ENCODE measurements around the gene COL4A1.

Gene COL4A1

DNA sequence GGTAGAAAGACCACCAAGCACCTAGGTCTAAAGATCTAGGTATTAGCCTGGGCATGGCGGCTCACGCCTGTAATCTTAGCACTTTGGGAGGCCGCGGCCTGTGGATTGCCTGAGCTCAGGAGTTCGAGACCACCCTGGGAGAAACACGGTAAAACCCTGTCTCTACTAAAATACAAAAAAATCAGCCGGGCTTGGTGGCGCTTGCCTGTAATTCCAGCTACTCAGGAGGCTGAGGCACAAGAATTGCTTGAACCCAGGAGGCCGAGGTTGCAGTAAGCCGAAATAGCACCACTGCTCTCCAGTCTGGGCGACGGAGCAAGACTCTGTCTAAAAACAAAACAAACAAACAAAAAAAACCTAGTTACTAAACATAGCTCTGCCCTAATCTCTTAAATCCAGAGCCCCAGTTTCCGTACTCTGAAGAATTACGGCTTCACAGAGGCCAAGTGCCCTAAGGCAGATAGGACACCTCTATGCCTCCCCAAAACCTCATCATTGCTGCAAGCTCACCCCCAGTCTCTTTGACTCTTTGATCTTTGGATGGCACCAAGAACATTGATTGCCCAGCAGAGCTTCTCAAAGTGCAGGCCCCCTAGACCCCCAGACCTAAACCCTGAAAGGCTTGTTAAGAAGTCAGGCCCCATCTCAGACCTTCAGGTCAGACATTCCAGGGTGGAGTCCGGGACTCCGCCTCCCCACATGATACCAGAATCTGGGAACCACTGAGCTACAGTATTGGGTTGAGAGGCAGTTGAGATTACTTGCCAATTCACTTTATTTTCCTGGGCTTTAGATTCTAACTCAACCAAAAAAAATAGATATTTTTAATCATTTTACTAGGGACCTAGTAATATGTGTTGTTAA is 2.9 kb upstream of the COL4A1 start:
- DNase-seq (ENCODE audit: low spot score), result no peak
- FAIRE-seq, result no peak

DNA sequence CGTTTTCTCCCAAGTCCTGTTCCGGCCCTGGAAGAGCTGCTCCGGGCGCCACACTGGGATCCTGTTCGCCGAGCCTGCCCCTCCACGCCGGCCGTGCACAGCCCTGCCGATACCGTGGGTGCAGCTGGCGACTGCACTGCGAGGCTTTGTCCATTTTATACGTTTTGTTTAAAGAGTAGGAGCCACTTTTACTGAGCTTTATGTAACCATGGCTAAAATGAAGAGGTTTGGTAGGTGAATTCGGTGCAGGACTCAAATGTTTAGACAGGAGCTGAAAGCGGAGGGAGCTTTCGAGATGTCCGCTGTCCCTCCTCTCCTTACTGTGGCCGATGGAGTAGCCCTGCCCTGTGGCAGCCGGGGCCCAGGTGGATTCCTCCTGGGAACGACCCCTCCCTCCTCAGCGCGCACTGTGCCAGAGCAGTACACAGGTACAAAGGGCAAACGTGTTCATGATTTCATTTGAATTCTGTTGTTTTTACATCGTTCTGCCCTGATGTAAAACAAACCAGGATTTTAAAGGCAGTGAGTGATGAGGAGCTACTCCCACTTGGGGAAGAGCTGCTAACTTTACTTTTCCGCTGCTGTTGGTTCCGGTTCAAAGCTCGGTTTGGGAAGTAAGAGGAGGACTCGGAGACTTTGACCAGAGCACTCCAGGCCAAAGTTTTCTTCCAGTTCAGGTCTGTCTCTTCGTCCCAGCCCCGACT is 1.9 kb upstream of the COL4A1 start:
- no peak for DNase-seq (ENCODE audit: low spot score)
- FAIRE-seq, result no peak

DNA sequence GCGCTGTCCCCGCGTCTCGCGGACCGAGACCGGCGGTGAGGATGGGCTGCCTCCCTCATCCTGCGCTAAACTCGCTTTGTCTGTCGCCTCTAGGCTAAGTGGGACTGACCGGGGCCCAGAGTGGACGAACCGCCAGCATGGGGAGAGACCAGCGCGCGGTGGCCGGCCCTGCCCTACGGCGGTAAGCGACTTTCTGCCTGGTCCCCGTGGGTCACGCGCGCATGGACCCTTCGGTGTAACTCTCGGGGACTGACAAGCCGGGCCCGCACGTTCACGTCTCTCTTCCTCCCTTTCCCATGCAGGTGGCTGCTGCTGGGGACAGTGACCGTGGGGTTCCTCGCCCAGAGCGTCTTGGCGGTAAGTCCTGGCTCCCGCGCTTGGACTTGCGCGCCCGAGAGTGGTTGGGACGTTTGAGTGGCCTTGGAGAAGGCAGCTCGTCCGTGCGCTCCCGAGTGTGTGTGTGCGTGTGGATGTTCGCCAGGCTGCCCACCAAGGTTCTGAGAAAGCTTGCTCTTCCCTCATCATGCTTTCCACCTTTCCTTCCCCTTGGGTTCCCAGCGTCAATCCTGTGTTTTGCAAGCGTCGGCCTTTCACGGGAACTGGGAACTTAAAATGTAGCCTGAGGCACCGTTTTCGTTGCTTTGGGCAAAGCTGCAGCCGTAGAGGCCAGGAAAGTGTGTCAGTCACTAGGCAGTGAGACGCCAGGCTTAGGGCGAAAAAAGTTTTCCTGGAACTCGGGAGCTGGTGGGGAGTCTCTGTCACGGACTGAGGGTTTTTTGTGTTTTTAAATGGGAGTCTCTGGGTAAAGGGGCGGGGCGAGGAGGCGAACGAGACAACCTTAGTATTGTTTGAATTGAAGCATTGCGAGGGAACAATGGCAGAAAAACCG is 1.1 kb upstream of the COL4A1 start:
- no peak for DNase-seq (ENCODE audit: low spot score)
- no peak for FAIRE-seq

DNA sequence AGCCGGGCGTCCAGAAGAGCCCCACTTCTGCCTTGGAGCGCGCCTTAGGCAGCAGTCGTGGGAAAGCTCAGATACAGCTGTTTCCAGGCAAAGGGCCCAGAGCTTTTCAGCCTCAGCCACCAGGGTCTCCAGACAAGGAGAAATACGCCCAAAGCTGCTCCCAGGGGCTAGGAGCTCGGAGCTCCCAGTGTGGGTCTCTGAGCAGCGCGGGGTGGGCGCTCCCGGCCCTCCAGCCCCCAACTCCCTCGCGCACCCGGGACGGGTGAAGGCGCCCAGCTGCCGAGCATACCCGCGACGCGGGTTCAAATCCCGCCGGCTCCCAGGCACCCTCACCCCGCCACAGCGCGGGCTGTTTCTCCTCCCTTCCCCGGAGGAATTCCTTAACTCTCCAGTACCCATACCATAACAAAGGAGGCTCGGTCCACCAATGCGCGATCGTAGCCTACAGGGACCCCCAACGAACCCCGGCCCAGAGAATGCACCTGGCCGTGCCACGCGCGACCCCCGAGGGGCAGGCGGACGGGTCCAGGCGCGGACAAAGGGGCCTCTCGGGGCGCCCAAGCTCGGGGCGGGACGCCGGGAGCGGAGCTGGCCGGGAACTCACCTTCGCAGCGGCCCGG is 507 bp downstream of the COL4A1 start:
- FAIRE-seq (no peak), DNase-seq (ENCODE audit: low spot score) (no peak)

DNA sequence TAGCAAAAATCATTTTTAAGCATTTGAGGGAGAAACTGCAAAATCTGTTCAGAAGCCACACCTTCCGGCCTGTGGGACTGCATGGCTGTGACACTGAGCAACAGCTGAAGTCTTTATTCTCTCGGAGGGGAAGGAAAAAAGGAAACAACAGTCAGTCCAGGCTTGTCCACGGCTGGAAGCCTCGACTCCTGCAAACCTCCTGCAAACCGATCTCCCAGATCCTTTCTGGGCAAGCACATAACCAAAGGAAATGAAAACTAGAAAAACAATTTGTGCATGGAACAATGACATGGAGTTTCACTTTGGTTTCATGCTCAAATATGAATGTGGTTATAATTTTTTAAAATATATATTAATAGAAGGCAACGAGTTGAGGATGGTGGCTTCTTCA is 1.0 kb downstream of the COL4A1 start:
- DNase-seq (ENCODE audit: low spot score) (no peak), FAIRE-seq (no peak)

DNA sequence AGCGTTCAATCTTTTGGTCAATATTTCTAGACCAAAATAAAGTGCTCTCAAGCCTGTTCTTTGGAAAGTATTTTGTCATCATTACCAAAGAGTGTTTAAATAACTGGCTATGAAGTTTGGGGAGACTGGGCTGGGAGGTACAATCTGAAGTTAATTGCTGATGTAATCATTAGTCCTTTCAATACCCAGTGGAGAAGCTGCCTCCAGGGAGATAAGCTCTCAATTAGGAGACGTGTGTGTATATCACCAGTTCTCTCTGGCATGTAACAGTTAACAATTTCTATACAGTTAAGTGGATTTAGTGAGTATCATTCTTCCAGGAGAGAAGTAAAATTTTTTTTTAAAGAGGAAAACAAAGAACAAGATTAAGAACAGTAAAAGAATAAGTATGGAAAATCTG is 1.4 kb downstream of the COL4A1 start:
- DNase-seq (ENCODE audit: low spot score) (no peak), FAIRE-seq (no peak)

DNA sequence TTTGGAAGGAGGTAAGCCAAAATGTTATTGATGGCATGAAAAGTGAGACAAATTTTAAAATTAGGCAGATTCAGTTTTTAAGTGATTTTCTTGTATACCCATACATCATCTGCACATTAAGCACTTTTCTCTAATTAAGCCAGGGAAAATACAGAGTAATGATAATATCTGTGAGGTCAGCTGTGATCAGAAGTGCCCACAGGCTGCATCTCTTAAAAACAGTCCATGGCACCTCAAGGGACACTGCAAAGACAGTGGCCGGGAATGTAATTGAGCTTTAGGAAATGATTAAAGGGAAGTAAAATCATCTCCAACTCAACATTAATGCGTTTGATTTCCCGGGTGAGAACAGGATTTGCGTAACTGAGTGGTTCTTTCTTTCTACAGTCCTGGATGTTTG is 2.0 kb downstream of the COL4A1 start:
- no peak for DNase-seq (ENCODE audit: low spot score)
- FAIRE-seq, result no peak

DNA sequence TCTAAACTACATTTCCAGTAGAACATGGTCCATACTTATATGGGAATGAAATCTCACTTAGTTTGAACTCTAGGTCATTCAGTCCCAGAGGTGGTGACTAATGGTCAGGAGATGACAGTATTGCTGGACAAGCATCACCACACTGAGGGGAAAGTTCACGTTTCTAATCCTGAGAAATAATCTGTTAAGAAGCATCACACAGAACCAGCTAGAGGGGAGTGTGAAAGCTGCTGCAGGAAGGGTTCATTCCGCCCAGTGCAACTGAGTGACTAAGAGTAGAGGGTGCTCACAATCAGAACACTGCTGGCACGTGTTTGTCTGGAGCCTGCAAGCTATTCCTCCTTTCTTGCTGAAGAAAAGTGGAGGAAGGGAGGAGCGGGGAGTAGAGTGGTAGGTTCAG is 2.7 kb downstream of the COL4A1 start:
- FAIRE-seq (no peak), DNase-seq (ENCODE audit: low spot score) (no peak)

DNA sequence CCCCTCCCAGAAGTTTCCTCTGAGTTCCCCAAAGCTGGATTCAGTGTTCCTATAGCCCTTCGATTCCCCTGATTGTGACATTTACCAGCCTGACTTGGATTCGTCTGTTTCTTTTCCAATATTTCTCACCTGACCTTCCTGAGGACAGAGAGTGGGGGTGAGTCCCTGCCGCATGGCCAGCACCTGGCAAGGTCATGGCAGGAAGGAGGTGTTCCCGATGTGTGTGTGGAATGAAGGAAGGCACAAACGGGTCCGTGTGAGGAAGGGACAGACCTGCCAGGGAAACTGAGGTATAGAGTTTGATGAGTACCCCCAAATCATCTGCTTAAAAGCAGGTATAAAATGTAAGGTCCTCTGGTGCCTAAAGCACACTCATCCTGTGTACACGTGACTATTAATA is 3.3 kb downstream of the COL4A1 start:
- DNase-seq (ENCODE audit: low spot score) (no peak), FAIRE-seq (no peak)

DNA sequence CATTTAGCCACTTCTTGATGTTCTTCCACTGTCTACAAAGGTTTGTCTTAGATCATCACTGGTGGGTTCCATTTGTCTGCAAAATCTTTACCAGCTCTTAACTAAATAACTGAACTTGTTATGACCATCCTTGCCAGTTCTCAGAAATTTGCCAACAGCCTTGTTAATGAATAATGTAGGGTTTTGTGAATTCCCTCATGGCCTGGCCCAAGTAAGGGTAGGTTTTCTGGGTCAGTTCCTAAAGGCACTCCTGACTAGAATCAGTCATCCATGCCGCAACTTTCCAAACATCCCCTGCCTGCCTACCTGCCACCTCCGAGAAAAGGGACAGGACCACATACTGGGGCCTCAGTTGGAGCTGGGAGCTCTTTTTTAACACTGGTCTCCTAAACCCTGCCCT is 4.0 kb downstream of the COL4A1 start:
- FAIRE-seq, result no peak
- DNase-seq (ENCODE audit: low spot score), result no peak

DNA sequence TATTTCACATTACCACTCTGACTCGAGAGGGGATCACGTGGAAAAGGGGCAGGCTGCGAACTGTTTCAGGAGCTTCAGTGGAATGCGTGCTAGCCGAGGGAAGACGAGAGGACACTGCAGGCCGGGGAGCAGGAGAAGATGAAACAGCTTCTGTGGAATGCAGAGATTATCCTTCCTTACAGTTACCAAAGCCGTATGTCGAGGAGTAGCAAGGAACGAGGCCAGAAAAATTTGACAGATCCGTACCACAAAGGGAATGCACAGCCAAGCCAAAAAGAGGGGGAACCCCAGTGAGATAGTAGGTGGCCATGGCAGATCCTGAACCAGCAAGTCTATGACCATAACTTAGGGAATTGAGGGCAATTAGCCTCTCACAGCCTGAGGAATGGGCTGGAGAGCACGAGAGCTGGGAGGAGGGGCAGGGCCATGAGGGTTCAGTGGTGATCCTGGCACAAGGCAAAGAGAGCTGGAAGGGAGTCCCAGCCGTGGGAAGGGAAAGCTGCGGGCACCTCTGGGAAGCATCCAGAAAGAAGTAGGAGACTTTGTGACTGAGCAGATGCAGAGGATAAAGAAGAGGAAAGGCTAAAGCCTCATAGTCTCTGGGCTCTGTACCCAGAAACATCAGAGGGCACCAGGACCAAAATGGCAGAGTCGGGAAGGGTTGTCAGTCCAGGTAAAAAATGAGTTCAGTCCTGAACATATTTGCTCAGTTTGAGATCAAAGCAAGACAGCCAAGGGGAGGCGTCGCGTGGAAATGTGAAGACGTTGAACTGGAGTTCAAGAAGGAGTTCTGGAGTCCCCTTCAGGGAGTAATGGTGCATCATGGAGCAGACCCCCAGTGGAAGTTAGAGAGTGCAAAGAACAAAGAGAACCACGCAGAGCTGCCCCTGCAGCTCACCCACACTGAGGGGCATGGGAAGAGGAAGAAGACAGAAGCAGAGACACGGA is 5.1 kb downstream of the COL4A1 start:
- FAIRE-seq (no peak), DNase-seq (ENCODE audit: low spot score) (no peak)

DNA sequence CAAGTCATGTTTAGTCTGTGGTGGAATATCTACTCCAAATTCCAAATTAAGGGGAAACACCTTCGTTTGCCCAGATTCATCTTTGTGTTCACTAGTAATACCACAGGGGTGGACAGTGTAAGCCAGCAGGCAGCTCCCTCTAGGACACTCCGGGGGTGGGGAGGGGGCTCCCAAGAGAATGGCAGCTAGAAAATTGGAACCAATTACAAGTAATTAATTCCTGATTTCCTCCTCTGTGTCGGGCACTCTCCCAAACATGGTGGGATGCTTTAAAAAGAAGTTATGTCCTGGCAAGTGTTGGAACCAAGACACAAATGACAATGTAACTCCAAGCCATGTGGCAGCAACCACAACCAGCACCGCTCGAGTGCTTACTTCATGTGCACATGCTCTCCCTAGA is 5.9 kb downstream of the COL4A1 start:
- FAIRE-seq, result no peak
- DNase-seq (ENCODE audit: low spot score), result no peak

DNA sequence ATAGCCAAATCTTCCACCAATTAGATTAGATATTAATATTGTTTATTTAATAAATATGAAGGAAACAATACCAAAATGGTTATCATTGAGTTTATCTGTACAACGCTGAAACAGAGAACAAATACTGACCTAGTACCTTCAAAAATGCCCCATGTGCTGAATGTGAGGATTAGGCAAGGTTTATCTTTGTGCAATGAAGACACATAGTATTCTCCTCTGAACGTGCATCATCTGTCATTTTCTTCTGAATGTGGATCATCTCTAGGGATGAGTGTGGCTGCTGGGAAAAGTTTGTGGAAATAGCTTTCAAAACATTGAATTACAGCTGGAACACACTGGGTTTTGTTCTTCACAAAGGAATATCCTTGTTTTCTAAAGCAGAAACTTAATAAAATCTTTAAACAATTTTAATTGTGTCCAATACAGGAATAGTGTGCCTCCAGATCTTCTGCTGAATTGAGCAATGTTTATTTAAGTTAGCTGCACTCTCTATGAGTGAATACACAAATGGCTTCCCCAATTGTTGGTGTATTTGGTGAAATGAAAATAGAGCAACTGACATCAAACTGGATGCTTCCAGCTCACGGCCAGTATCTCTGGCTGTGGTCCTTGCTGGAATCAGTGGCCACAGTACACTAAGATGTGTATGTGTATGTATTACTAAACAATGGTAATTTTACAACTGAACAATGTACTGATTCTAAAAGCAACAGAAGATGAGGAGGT is 6.7 kb downstream of the COL4A1 start:
- DNase-seq (ENCODE audit: low spot score) (no peak), FAIRE-seq (no peak)

DNA sequence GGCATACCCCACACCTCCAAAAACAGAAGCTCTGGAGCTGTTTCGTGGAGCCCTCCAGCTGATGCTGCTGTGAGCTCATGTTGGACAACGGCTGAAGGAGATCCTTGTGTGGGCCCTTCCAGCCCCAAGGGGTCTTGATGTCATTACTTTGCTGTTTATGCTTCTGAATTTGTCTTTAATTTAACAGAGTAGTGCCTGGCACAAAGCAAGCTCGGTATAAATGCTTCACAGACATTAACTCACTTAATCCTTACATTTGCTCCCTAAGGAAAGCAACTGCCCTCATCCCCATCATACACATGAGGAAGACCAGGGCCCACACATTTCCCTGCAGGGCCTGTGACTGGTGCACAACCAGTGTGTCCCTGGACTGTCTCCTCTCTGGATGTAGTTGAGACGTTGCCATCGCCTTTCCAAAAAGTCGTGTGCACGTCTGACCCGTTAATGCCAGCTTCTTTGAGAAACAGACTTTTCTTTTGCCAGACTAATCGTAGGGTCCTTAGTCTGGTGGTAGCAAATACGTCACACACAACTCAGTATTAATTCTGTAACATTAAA is 7.6 kb downstream of the COL4A1 start:
- FAIRE-seq, result no peak
- no peak for DNase-seq (ENCODE audit: low spot score)

DNA sequence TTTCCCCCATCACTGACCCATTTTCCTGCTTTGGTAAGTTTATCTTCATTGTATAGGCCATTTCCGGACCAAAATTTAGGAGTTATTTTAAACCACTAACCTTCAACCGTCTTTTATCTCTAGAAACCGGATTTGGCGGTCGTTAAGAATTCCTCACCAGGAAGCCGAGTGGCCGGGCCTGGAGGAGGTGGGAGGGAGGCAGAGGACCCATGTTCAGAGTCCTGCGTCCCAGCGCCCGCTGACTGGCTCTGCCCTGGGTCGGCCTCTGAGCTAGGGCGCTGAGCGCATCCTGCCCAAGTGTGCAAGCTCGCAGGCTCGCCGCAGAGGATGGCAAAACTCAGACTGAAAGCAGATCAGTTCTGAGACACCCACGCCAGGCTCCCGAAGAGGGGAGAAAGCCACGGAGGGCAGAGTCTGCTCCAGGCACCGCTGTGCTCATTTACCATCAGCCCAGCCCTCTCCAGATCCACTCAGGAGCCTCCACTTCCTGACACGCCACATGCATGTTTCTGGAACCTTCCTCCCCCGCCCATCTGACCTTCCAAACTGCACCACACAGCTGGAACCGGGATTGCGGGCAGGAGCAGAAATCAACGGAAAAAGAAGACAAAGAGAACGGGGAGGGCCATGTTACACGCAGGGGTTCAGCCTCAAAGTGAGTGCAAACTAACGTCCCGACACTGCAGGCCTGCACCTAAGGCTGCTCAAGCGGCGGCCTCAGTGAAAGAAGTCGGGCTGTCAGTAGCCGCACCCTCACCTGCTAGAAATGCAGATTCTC is 8.3 kb downstream of the COL4A1 start:
- FAIRE-seq (no peak), DNase-seq (ENCODE audit: low spot score) (no peak)

DNA sequence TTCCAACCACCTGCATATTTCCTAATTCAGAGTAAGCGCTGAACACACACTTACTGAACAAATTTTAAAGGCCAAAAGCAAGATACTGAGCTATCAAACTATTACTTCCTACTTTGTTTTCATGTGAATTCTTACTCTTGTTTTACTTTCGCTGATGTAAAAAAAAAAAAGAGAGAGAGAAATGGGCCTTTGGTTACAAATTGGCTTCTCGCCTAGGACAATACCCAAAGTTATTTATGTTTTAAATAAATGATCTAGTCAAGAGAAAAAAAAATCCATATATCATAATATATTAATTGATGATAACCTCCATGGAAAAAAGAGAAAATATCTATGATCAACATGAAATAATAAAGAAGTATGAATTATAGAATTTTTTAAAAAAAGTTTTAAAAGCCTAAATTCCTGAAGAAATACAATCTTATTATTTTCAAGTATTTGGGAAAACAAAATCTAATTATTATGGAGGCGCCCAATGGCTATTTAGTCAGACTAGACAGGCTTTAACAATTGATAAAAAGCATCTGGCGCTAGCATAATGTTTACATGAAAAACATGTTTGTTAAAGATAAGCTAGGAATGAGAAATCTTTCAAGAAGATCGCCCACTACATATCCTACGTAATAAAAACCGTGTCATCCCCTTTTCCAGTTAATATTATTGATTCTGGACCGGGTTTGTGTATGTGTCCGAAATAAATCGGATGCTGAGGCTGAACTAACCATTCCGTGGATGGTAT is 9.0 kb downstream of the COL4A1 start:
- DNase-seq (ENCODE audit: low spot score), result no peak
- FAIRE-seq, result no peak

DNA sequence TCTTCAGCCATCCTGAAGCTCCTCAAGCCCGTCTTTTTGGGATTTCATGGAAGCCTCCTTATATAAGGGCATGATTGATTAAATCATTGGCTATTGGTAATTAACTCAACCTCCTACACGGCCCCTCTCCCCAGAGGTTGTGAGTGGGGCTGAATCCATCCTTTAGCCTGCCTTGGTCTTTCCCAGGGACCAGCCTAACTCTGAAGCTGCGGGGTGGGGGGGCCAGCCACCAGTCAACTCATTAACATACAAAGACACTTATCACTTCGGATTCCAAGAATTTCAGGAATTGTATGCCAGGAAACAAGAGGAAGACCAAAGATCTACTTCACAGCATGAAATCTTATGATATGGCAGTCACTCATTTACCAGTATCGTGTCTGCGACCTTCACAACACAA is 9.9 kb downstream of the COL4A1 start:
- no peak for DNase-seq (ENCODE audit: low spot score)

DNA sequence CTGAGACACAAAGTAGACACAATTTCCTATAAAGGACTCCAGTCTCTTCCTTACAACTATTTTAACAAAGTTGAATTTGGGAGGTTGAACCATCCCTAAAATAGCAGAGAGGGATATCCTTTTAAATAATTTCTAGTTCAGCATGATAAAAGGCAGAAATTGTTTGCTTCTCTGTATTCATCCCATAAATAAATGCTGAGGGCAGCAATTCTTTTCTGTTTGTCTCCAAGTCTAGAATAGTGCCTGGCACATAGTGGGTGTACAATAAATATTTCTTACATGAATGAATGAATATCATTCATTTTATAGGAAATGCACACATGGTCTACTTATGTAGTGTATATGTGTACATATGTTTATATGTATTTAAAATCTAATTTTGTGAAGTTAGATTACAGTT is 12.3 kb downstream of the COL4A1 start:
- FAIRE-seq (no peak), DNase-seq (ENCODE audit: low spot score) (no peak)

More for the DNA sequence above, 9.9 kb downstream of the COL4A1 start:
- FAIRE-seq, result no peak

Measured in urothelium cell line (cell line).